Measurements from ENCODE around the gene FDXACB1.

DNA sequence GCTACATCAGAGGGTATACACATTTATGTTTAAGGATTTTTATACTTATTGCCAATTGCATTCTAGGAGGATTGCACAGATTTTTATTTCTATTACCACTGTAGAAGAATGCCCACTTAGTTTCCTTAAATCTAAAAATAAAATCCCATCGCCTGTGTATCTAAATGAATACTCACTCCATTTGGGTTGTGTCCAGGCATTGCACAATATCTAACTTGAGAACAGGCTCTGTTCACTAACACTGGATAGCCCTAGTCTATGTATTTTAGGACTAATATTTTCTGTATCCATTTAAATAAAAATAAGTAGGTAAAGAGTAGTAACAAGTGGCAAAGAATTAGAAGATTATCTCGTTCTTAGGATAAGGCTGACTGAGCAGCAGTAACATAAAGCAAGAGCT lies 43.8 kb upstream of the FDXACB1 start:
- TF ChIP-seq POLR2AphosphoS5 (IDR thresholded peaks at IDR 0.05; ENCODE audit: low read depth, low read length) (no peak), POLR2A (IDR thresholded peaks at IDR 0.05; ENCODE audit: low read depth, low read length) (no peak)

Measured in GM12891 (cell line).